ENCODE results near the gene IGF2.
"Not testable (repeated sequence)": the region's sequence is repeated elsewhere in the genome, so short reads cannot be mapped to it uniquely, and the experiment has no call there.

The IGF2 gene, protein sequence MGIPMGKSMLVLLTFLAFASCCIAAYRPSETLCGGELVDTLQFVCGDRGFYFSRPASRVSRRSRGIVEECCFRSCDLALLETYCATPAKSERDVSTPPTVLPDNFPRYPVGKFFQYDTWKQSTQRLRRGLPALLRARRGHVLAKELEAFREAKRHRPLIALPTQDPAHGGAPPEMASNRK

DNA sequence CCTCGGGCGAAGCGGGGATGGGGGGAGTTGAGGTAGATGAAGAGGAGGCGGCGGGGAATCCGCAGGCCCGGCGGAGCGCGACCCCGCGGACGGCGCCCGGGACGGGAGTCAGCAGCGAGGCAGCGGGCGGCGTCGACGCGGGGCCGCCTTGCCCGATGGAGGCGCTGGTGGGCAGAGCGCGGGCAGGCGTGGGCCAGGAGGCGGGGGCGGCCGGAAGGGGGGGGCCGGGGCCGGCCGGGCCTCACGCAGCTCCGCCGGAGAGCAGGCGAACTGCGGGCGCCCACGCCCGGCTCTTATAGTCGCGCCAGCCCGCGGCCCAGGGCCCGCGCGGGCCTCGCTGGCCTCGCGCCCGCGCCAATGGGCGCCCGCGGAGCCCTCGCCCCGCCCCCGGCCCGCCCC, at the start of gene IGF2:
IGF2 (minus strand) TSS at position 267 of the 399 bp plus-strand sequence. CDS start 3,866 bp downstream, outside the sequence.
- in situ Hi-C loops (cut with HindIII; ENCODE audit: low pct_ligation_motif_present, low pct_unique_long_range_greater_than_20kb, low sequenced_read_pairs) = no loop called here

DNA sequence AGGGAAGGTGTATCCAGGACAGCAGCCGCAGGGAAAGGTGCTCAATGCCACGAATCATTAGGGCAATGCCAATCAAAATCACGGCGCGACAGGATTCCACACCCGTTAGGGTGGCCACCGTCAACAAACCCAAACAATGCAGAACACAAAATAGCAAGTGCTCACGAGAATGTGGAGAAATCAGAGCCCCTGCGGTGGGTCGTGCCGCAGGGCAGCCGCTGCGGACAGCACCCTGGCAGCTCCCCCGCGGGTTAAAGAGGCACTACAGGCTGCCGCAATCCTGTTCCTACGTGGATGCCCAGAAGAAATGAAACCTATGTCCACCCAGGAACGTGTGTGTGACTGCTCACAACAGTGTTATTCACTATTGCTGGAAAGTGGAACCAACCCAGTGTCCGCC, 49.6 kb upstream of the IGF2 start:
- in situ Hi-C loops (cut with HindIII; ENCODE audit: low pct_ligation_motif_present, low pct_unique_long_range_greater_than_20kb, low sequenced_read_pairs) = no loop called here
- DNase-seq = no peak

More for the DNA sequence above, at the start of gene IGF2:
- DNase-seq = no peak

DNA sequence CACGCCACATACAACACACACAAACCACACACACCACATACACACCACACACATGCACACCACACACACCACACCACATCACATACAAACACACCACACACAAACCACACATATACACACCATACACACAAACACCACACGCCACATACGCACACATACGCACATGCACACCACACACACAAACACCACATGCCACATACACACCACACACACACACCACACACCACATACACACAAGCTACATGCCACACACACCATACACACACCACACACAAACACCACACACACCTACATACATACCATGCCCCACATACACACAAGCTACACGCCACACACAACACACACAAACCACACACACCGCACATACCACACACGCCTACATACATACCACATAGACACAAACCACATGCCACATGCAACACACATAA, 48.1 kb upstream of the IGF2 start:
- in situ Hi-C loops (cut with HindIII; ENCODE audit: low pct_ligation_motif_present, low pct_unique_long_range_greater_than_20kb, low sequenced_read_pairs) = no loop called here
- DNase-seq = no peak

GRCh38 chr11:2186669-2187279, 47.6 kb upstream of the IGF2 start:
- peak; percentile 18 for DNase-seq
- in situ Hi-C loops (cut with HindIII; ENCODE audit: low pct_ligation_motif_present, low pct_unique_long_range_greater_than_20kb, low sequenced_read_pairs) = no loop called here

GRCh38 chr11:2185324-2186085, 46.3 kb upstream of the IGF2 start:
- DNase-seq = no peak
- in situ Hi-C loops (cut with HindIII; ENCODE audit: low pct_ligation_motif_present, low pct_unique_long_range_greater_than_20kb, low sequenced_read_pairs) = no loop called here

DNA sequence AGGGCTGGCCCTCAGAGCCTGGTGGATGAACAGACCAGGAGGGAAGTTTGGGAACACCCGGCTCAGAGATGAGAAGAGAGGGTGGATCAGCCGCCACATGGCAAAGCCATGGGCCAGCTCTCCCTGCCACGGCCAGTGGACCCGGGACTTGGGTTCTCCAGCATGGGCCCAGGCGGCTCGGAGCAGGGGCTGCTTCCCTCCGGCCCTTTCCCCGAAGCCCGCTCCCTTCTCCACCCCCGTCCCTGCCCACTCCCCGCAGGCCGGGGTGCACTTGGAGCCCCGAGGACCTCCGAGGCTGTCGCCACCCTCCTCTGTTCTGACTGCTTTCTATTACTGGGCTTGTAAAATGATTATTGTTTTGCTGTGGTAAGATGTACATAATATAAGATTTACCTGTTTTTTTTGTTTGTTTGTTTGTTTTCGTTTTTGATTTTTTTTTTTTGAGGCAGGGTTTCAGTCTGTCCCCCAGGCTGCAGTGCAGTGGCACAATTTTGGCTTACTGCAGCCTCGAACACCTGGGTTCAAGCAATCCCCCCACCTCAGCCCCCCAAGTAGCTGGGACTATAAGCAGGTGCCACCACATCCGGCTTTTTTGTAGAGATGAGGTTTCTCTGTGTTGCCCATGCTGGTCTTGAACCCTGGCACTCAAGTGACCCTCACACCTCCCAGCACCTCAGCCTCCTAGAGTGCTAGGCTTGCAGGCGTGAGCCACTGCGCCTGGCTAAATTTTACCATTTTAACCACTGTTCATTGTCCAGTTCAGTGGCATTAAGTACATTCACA, 43.7 kb upstream of the IGF2 start:
- in situ Hi-C loops (cut with HindIII; ENCODE audit: low pct_ligation_motif_present, low pct_unique_long_range_greater_than_20kb, low sequenced_read_pairs) = no loop called here
- DNase-seq = no peak

- in situ Hi-C loops (cut with HindIII; ENCODE audit: low pct_ligation_motif_present, low pct_unique_long_range_greater_than_20kb, low sequenced_read_pairs) = no loop called here
- DNase-seq = no peak
These were observed 42.9 kb upstream of the IGF2 start for GRCh38 chr11:2182075-2182474.

- DNase-seq = no peak
- in situ Hi-C loops (cut with HindIII; ENCODE audit: low pct_ligation_motif_present, low pct_unique_long_range_greater_than_20kb, low sequenced_read_pairs) = no loop called here
These were observed 41.7 kb upstream of the IGF2 start for GRCh38 chr11:2180789-2181370.

DNA sequence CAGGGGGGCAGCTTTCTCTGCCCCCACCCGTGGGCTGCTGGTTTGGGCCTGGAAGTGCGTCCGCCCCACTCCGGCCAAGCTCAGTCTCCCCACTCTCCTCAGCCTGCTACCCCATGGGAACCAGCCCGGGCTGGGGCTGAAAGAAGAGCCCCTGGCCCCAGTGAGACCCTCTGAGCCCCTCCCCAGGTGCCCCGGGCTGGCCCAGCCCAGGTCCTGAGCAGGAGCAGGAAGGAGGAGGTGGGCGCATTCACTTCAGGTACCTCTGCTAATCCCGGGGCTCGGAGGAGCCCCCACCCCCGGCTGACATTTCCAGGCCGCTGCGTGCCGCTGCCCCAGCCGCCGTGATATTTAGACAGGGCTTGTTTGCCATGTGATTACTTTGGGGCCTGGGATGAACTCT, 41.2 kb upstream of the IGF2 start:
- no peak for DNase-seq
- in situ Hi-C loops (cut with HindIII; ENCODE audit: low pct_ligation_motif_present, low pct_unique_long_range_greater_than_20kb, low sequenced_read_pairs) = no loop called here

GRCh38 chr11:2179516-2179915, 40.3 kb upstream of the IGF2 start:
- no peak for DNase-seq
- in situ Hi-C loops (cut with HindIII; ENCODE audit: low pct_ligation_motif_present, low pct_unique_long_range_greater_than_20kb, low sequenced_read_pairs) = no loop called here

- DNase-seq = peak; percentile 57
- in situ Hi-C loops (cut with HindIII; ENCODE audit: low pct_ligation_motif_present, low pct_unique_long_range_greater_than_20kb, low sequenced_read_pairs) = no loop called here
These were observed 39.8 kb upstream of the IGF2 start for GRCh38 chr11:2178906-2179494.

GRCh38 chr11:2178055-2178773, 39.0 kb upstream of the IGF2 start:
- in situ Hi-C loops (cut with HindIII; ENCODE audit: low pct_ligation_motif_present, low pct_unique_long_range_greater_than_20kb, low sequenced_read_pairs) = not testable (repeated sequence)

DNA sequence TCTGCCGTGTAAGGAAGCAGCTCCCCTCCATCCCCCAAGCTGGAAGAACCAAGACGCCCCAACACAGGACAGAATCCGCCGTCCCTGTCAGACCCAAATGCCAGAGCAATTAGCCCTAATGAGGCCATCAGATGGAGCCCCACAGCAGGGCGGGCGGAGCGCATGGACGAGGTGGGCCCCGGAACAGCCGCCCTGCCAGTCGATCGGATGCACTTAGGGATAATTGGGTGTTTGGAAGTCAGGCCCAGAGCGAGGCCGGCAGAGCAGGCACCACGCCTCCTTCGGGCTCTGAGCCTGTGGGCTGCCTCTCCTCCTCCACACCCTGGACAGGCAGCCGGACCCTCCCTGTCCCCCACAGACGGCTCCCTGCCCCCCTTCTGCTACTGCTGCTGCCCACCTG, 37.9 kb upstream of the IGF2 start:
- DNase-seq = no peak
- in situ Hi-C loops (cut with HindIII; ENCODE audit: low pct_ligation_motif_present, low pct_unique_long_range_greater_than_20kb, low sequenced_read_pairs) = no loop called here

More at GRCh38 chr11:2178055-2178773, 39.0 kb upstream of the IGF2 start:
- DNase-seq = not testable (repeated sequence)

- in situ Hi-C loops (cut with HindIII; ENCODE audit: low pct_ligation_motif_present, low pct_unique_long_range_greater_than_20kb, low sequenced_read_pairs) = no loop called here
- DNase-seq = no peak
These were observed 37.3 kb upstream of the IGF2 start for GRCh38 chr11:2176389-2176900.

GRCh38 chr11:2175659-2176058, 36.5 kb upstream of the IGF2 start:
- DNase-seq = peak; percentile 21
- in situ Hi-C loops (cut with HindIII; ENCODE audit: low pct_ligation_motif_present, low pct_unique_long_range_greater_than_20kb, low sequenced_read_pairs) = no loop called here

- in situ Hi-C loops (cut with HindIII; ENCODE audit: low pct_ligation_motif_present, low pct_unique_long_range_greater_than_20kb, low sequenced_read_pairs) = no loop called here
These were observed 35.2 kb upstream of the IGF2 start for GRCh38 chr11:2174361-2174760.

GRCh38 chr11:2173761-2174160, 34.6 kb upstream of the IGF2 start:
- DNase-seq = no peak
- in situ Hi-C loops (cut with HindIII; ENCODE audit: low pct_ligation_motif_present, low pct_unique_long_range_greater_than_20kb, low sequenced_read_pairs) = no loop called here

More at GRCh38 chr11:2174361-2174760, 35.2 kb upstream of the IGF2 start:
- no peak for DNase-seq
